HL-60 (cell line): ENCODE results near the gene MT1H.
"Not testable (repeated sequence)": the region's sequence is repeated elsewhere in the genome, so short reads cannot be mapped to it uniquely, and the experiment has no call there.

Experiments used
- DNase-seq, 2 experiments: peaks; one replicate each; pipeline ENCODE4 v3.0.0-alpha.2; 2010 to 2020; ENCODE audit warnings: low read depth in 1 of 2, low spot score in 1 of 2
- H3K27ac ChIP-seq: fragments of 250-450 bp; sonication (Bioruptor Pico); replicated peaks from 2 replicates; pipeline ENCODE4 v1.5.1; 2020; ENCODE audit warnings: mild to moderate bottlenecking, moderate library complexity
- H3K27me3 ChIP-seq: fragments of 250-450 bp; sonication (Bioruptor Pico); 2 replicates; pipeline ENCODE4 v1.5.1; 2021; ENCODE audit warnings: mild to moderate bottlenecking, moderate library complexity; ENCODE audit not compliant: insufficient read depth, poor library complexity, severe bottlenecking
- H3K4me3 ChIP-seq: replicated peaks from 2 replicates; pipeline ENCODE4 v1.5.1; 2011; ENCODE audit warnings: mild to moderate bottlenecking, control low read depth, low read length; ENCODE audit not compliant: insufficient read depth
- GABPA ChIP-seq: IDR thresholded peaks from 2 replicates; pipeline ENCODE4 v1.6.1; 2012; ENCODE audit warnings: low read depth
- POLR2AphosphoS5 ChIP-seq: IDR thresholded peaks from 2 replicates; pipeline ENCODE4 v1.6.1; 2012; ENCODE audit warnings: low read depth
- REST ChIP-seq: IDR thresholded peaks from 2 replicates; pipeline ENCODE4 v1.6.1; 2012; ENCODE audit warnings: low read depth; ENCODE audit not compliant: insufficient replicate concordance
- SPI1 ChIP-seq: IDR thresholded peaks from 2 replicates; pipeline ENCODE4 v1.6.1; 2012; ENCODE audit warnings: low read depth, mild to moderate bottlenecking, borderline replicate concordance
- TF ChIP-seq, protein P1 (sequence below): IDR thresholded peaks from one replicate; pipeline ENCODE4 v1.5.1; 2011; ENCODE audit warnings: low read length, control low read depth, inconsistent platforms; ENCODE audit not compliant: insufficient read depth

Gene MT1H

GRCh38 chr16:56667581-56668571 is 1.7 kb upstream of the MT1H start, which contains the start of gene MT1G:
Gene MT1G, minus strand, starts transcription at chr16:56668065. Its CDS starts 72 bp downstream, at chr16:56667993.
- Histone ChIP-seq H3K27me3 (peaks cover 49% of the 10 kb centered on the region), H3K27ac (no peak within 1 kb of the TSS), H3K4me3 (peak within 1 kb of the TSS; percentile 33)
- peak; percentile 42 to 44 for DNase-seq
- TF ChIP-seq GABPA (no peak), SPI1 (no peak), REST (no peak), POLR2AphosphoS5 (no peak)
- TF ChIP-seq, protein P1, sequence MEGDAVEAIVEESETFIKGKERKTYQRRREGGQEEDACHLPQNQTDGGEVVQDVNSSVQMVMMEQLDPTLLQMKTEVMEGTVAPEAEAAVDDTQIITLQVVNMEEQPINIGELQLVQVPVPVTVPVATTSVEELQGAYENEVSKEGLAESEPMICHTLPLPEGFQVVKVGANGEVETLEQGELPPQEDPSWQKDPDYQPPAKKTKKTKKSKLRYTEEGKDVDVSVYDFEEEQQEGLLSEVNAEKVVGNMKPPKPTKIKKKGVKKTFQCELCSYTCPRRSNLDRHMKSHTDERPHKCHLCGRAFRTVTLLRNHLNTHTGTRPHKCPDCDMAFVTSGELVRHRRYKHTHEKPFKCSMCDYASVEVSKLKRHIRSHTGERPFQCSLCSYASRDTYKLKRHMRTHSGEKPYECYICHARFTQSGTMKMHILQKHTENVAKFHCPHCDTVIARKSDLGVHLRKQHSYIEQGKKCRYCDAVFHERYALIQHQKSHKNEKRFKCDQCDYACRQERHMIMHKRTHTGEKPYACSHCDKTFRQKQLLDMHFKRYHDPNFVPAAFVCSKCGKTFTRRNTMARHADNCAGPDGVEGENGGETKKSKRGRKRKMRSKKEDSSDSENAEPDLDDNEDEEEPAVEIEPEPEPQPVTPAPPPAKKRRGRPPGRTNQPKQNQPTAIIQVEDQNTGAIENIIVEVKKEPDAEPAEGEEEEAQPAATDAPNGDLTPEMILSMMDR: no peak

DNA sequence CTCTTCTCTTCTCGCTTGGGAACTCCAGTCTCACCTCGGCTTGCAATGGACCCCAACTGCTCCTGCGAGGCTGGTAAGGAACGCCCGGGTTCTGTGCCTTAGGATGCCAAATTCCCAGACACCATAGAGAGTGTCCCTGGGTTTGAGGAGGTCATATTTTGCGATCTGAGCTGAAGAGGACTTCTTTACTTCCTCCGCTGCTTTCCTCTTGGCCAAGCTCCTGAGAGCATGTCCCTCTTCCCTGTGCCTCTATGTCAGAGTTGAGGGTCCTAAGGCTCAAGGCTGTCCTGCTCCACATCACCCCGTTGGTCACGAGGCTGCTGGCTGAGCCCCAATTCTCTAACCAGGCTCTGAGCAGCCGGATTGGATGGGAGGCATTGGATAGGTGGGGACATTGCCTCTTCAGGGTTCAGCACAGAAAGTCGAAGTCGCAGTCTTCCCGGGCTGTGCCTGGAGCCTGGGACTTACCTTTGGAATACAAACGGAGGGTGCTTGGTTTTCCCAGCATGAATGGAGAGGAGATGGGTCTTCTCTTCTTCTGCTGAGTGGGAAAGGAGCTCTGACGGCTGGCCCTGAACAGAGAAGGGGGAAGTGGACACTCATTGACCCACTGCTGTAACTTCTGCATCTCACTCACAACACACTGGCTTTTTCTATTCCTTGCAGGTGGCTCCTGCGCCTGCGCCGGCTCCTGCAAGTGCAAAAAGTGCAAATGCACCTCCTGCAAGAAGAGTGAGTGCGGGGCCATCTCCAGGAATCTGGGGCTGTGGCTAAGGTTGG is 416 bp downstream of the MT1H start:
- TF ChIP-seq, protein P1: no peak
- no peak for TF ChIP-seq POLR2AphosphoS5
- no peak for TF ChIP-seq REST
- peak; percentile 43 for TF ChIP-seq SPI1
- no peak for TF ChIP-seq GABPA
- peak in 1 of 2 experiments; percentile 13 for DNase-seq
- no peak overlapping the region for H3K4me3 ChIP-seq
- H3K27ac ChIP-seq: no peak overlapping the region
- peaks cover 45% of the 10 kb centered on the region for H3K27me3 ChIP-seq

DNA sequence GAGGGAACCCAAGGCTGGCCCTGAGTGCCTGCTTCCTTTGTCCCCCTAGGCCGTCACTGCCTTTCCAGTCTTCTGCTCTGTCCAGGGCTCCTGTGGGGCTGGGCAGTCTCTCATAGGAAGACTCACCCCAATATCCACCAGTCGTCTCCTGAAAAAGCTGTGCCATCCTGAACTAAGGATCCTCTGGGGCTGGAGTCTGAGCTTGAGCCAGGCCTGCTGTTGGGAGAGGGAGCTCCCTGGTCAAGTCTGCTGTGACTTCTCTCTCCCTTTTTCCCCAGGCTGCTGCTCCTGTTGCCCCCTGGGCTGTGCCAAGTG is 963 bp downstream of the MT1H start:
- Histone ChIP-seq H3K27me3 (peaks cover 44% of the 10 kb centered on the region), H3K27ac (no peak overlapping the region), H3K4me3 (no peak overlapping the region)
- TF ChIP-seq REST (no peak), GABPA (no peak), SPI1 (no peak), POLR2AphosphoS5 (no peak)
- TF ChIP-seq, protein P1: no peak
- no peak for DNase-seq

GRCh38 chr16:56671691-56672090 is 2.1 kb downstream of the MT1H start:
- peaks cover 49% of the 10 kb centered on the region for H3K27me3 ChIP-seq
- DNase-seq, H3K27ac ChIP-seq, H3K4me3 ChIP-seq: not testable (repeated sequence)

DNA sequence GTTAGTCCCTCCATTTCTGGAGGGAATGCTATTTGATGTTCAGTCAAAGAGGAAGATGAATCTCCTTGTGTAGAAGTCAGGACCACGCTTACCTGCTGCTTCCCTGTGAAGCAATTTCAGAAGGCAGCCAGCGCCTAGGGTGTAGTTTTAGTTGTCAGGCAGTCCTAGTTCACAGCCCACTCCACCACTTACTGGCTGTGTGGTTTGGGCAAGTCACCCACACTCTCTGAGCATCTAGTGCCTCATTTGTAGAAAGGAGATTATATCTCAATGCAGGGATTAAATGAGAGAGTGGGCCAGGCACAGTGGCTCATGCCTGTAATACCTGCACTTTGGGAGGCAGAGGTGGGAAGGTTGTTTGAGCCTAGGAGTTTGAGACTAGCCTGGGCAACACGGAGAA is 2.6 kb downstream of the MT1H start:
- H3K27me3 ChIP-seq: peaks cover 46% of the 10 kb centered on the region

More for the DNA sequence above, 2.6 kb downstream of the MT1H start:
- H3K4me3 ChIP-seq, DNase-seq, H3K27ac ChIP-seq: not testable (repeated sequence)
